ENCODE data around the gene MCM3AP.
A peak's percentile ranks its signal among the peaks of the same experiment; 100 is the strongest.

MCM3AP gene

GRCh38 chr21:46285206-46285661 is at the start of gene MCM3AP:
Gene MCM3AP, minus strand, starts transcription at chr21:46285611. Its CDS starts 325 bp downstream, at chr21:46285286.
- DNase-seq: no peak

GRCh38 chr21:46334351-46335140 is 49.1 kb upstream of the MCM3AP start:
- no peak for DNase-seq

DNA sequence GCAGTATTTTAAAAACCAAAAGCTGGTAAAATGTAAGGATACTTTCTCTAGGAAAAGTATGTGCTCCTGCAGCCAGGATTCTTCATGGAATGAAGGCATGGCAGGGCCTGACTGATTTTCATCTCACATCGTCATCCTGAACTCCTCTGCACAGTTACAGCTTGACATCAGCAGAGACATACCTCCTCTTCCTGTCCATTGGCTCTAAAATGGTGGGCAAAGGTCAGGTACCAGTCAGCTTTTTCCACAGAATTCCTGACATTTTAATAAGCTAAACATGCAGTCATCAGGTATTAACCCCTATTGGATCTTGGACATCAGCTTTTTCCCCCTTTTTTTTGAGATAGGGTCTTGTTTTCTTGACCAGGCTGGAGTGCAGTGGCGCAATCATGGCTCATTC is 44.4 kb upstream of the MCM3AP start:
- no peak for DNase-seq

DNA sequence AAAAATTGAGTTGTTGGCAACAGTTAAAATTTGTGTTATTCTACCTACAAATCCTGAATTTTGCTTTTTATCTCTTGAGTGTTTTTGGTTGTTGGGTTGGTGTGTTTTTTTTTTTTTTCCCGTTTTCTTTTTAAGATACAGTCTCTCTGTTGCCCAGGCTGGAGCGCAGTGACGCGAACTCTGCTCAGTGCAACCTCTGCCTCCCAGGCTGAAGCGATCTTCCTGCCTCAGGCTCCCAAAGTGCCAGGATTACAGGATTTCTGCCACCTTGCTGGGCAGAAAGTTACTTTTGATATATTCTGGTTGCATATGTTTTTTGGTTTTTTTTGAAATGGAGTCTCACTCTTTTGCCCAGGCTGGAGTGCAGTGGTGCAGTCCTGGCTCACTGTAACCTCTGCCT is 42.7 kb upstream of the MCM3AP start:
- no peak for DNase-seq

- DNase-seq: no peak
Observed at GRCh38 chr21:46327711-46328110, 42.3 kb upstream of the MCM3AP start.

- no peak for DNase-seq
Observed at GRCh38 chr21:46326110-46326703, 40.8 kb upstream of the MCM3AP start.

DNA sequence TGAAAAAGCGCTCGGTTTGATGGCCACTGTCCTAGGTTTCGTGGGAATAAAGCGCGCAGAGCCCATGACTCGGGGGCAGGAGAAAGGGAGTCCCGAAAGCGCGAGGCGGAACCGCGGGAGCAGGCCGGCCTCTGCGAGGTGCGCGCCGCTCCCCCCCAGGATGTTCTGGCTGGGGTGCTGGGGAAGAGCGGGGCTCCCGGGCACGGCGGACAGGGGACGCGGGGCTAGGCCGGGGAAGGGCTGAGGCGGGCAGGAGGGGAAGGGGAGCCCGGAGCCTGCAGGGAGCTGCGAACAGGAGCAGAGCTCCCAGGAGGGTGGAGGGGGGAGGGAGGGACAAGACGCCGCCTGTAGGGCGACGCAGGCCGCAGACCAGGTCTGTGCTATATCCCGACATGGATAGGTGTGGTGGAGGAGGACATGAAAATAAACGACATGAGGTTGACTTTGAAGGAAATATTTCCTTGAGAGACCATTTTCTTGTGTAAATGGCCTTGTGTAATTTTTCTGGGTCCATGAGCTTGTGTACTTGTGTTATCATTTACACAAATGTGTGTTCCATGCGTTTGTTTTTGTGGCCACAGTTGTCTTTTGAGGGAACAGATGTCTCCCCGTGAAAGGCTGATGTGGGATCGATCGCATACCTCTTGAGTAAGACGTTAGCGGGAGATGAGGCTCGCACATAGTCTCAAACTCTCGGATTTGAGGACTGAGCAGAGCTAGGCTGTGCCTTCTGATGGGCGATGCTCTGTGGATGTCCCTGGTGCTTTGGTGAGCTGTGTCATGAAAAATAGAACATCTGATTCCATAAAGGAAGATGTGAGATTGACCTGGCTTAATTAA is 39.9 kb upstream of the MCM3AP start:
- DNase-seq: peak; percentile 26

DNA sequence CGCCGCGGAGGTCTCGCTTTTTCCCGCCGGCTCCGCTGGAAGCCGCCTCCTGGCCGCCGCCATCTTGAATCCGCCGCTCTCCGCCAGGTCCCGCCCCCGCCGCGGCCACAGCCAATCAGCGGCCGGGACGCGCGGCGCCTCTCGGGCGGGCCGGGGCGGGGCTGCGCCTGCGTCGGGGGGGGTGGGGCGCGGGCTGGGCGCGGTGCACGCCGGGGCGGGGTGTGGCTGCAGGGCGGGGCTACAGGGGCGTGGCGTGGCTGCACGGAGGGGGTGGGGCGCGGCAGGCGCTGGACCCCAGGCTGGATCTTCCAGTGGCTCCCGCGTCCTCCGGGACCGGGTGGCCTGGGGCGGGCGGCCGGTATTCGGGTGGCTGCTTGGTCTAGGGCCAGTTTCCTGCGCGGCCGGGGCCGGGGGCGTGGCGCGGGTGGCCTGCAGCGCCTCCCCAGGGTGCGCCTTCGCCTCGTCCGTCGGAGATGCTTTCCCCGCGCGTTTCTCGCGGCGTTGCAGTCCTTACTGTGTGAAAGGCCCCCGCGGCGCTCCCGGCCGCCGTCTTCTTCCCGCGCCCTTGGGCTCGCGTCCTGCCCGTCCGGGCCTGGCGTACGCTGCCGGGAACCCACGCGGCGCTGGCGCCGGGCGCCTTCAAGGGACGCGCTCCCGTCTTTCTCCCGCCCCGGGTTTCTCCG is 39.1 kb upstream of the MCM3AP start:
- peak; percentile 89 for DNase-seq

GRCh38 chr21:46323710-46324389 is 38.4 kb upstream of the MCM3AP start, which contains the start of the genes C21orf58 and PCNT:
Gene C21orf58, minus strand, starts transcription at chr21:46323870. Its CDS starts 1,132 bp downstream, at chr21:46322738.
Gene PCNT, plus strand, starts transcription at chr21:46324156. Its CDS starts 73 bp downstream, at chr21:46324229.
- peak; percentile 99 for DNase-seq

GRCh38 chr21:46323227-46323709 is 37.9 kb upstream of the MCM3AP start:
- no peak for DNase-seq

GRCh38 chr21:46322351-46323226 is 37.2 kb upstream of the MCM3AP start:
- DNase-seq: no peak

GRCh38 chr21:46320331-46320801 is 35.0 kb upstream of the MCM3AP start:
- no peak for DNase-seq

- DNase-seq: no peak
Observed at GRCh38 chr21:46319186-46319585, 33.8 kb upstream of the MCM3AP start.

- no peak for DNase-seq
Observed at GRCh38 chr21:46318464-46318845, 33.0 kb upstream of the MCM3AP start.

- DNase-seq: no peak
Observed at GRCh38 chr21:46317710-46318463, 32.5 kb upstream of the MCM3AP start.

GRCh38 chr21:46316708-46317324 is 31.4 kb upstream of the MCM3AP start:
- no peak for DNase-seq

DNA sequence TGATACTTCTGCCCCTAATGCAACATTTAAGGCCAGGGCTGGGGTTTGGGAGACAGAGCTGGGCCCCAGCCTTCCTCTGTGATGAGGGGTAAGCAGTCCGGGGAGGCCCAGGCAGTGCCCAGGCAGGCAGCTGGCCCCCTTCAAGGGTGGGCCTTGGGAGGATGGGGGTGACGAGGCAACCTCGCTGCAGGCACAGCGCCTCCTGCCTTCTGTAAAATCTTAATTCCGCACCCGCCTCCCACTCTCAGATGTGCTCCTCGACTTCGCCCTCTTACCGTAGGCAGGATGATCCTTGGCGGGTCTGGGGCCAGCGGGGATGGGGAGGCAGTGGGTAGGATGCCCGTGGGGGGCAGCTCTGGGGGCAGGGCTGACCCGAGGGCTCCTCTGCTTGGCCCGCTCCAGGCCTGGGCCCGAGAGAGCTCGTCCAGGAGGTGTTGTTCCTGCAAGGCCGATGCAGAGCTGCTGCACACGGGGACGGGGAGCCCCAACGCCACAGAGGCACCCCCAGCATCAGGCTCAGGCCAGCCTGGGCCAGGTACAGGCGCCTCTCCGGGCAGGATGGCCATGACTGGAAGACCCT is 29.1 kb upstream of the MCM3AP start:
- no peak for DNase-seq

DNA sequence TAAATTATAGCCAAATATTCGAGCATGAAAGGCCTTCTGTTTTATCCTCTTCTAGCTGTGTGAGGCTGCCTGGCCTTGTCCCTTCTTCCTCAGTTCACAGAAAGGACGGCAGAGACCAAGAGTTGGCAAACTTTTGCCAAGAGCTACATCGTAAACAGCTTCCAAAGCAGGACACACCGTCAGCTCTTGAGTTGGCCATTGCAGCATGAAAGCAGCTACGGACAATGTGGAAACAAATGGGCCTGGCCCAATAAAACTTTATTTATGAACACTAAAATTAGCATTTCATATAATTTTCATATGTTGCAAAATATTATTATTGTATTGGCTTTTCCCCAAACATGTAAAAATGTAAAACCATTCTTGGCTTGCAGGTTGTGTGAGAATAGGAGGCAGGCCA is 27.5 kb upstream of the MCM3AP start:
- DNase-seq: no peak

DNA sequence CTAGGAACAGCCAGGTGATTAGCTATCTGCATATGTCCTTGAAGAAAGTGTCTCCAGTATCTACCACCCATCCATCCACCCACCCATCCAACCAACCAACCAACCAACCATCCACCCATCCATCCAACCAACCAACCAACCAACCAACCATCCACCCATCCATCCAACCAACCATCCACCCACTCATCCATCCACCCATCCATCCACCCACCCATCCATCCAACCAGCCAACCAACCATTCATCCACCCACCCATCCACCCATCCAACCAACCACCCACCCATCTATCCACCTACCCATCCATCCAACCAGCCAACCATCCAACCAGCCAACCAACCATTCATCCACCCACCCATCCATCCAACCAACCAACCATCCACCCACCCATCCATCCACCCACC is 26.2 kb upstream of the MCM3AP start:
- no peak for DNase-seq
